Stimulated activated CD8-positive, alpha-beta memory T cell treated with anti-CD3 and anti-CD28 coated beads, Interleukin-4, amount 100 ng/mL, for 1 hour (primary cell): ENCODE results near the gene PFKFB3.
"Not testable (repeated sequence)": the region's sequence is repeated elsewhere in the genome, so short reads cannot be mapped to it uniquely, and the experiment has no call there.

Source experiments
- DNase-seq, 2 donors: peaks; one replicate each; pipeline ENCODE4 v3.0.0-alpha.2; 2020; ENCODE audit warnings: low read depth in 2 of 2, low spot score in 1 of 2

The PFKFB3 gene

GRCh38 chr10:6201516-6201975, 1.2 kb upstream of the PFKFB3 start:
- DNase-seq, result peak; percentile 54 to 62

- DNase-seq, result no peak
Observed at GRCh38 chr10:6202098-6202683, 541 bp upstream of the PFKFB3 start.

- no peak for DNase-seq
Observed at GRCh38 chr10:6203331-6204062, 765 bp downstream of the PFKFB3 start.

- DNase-seq, result peak in 1 of 2 donors; percentile 27
Observed at GRCh38 chr10:6204063-6204340, 1.3 kb downstream of the PFKFB3 start.

- DNase-seq, result no peak
Observed at GRCh38 chr10:6204341-6205191, 1.8 kb downstream of the PFKFB3 start.

GRCh38 chr10:6206486-6206885, 3.8 kb downstream of the PFKFB3 start:
- DNase-seq, result not testable (repeated sequence)

GRCh38 chr10:6207658-6208057, 4.9 kb downstream of the PFKFB3 start:
- DNase-seq, result no peak

- no peak for DNase-seq
Observed at GRCh38 chr10:6208799-6209235, 6.1 kb downstream of the PFKFB3 start.

GRCh38 chr10:6211341-6211670, 8.6 kb downstream of the PFKFB3 start:
- no peak for DNase-seq

GRCh38 chr10:6211671-6212635, 9.2 kb downstream of the PFKFB3 start:
- no peak for DNase-seq

GRCh38 chr10:6212806-6213205, 10.1 kb downstream of the PFKFB3 start:
- DNase-seq, result no peak

- DNase-seq, result no peak
Observed at GRCh38 chr10:6213257-6213905, 10.6 kb downstream of the PFKFB3 start.

GRCh38 chr10:6213908-6214307, 11.2 kb downstream of the PFKFB3 start:
- no peak for DNase-seq

- no peak for DNase-seq
Observed at GRCh38 chr10:6214612-6215011, 11.9 kb downstream of the PFKFB3 start.

- no peak for DNase-seq
Observed at GRCh38 chr10:6215241-6215640, 12.5 kb downstream of the PFKFB3 start.

- no peak for DNase-seq
Observed at GRCh38 chr10:6215683-6216484, 13.2 kb downstream of the PFKFB3 start.

- DNase-seq, result no peak
Observed at GRCh38 chr10:6216916-6217315, 14.2 kb downstream of the PFKFB3 start.

- no peak for DNase-seq
Observed at GRCh38 chr10:6217611-6218010, 14.9 kb downstream of the PFKFB3 start.

GRCh38 chr10:6218692-6219493, 16.2 kb downstream of the PFKFB3 start:
- no peak for DNase-seq
